ENCODE measurements around the gene DOC2B. TPM values are rescaled to one million over a fixed set of nuclear protein-coding genes. Genes with fewer than 3 reads are reported as not detected.
A peak's percentile ranks its signal among the peaks of the same experiment; 100 is the strongest.

The DOC2B gene
- total RNA-seq, 2 donors from 2014 or later, result 1.4 to 2.6 TPM

- Mint-ChIP-seq H3K4me1 (no peaks in the 10 kb centered on the region), H3K4me3 (no peak overlapping the region), H3K27ac (no peak overlapping the region), H3K27me3 (ENCODE audit: insufficient read depth) (peaks cover 37% of the 10 kb centered on the region), H3K9me3 (no peaks in the 10 kb centered on the region), H3K36me3 (ENCODE audit: low read depth) (no peaks in the 10 kb centered on the region)
- WGBS, 2 experiments (ENCODE audit: insufficient coverage in 1 of 2, insufficient read length in 1 of 2), result 89 to 95% methylated on average over 3 of the region's 3 CpGs
- Histone ChIP-seq H3K4me1 (ENCODE audit: control insufficient read depth, insufficient read depth, low read length) (no peaks in the 10 kb centered on the region), H3K27me3 (ENCODE audit: control insufficient read depth, insufficient read depth, low read length, poor library complexity, severe bottlenecking) (peaks cover 46% of the 10 kb centered on the region), H3K27ac (ENCODE audit: low read depth, low read length) (no peak overlapping the region), H3K36me3 (ENCODE audit: control insufficient read depth, insufficient read depth, low read length) (no peaks in the 10 kb centered on the region), H3K9me3 (ENCODE audit: control insufficient read depth, low read length) (no peaks in the 10 kb centered on the region), H3K9ac (ENCODE audit: extremely low read depth, low read length, poor library complexity, severe bottlenecking) (no peak overlapping the region), H3K4me3 (ENCODE audit: low read length) (no peak overlapping the region)
- TF ChIP-seq, protein P1, sequence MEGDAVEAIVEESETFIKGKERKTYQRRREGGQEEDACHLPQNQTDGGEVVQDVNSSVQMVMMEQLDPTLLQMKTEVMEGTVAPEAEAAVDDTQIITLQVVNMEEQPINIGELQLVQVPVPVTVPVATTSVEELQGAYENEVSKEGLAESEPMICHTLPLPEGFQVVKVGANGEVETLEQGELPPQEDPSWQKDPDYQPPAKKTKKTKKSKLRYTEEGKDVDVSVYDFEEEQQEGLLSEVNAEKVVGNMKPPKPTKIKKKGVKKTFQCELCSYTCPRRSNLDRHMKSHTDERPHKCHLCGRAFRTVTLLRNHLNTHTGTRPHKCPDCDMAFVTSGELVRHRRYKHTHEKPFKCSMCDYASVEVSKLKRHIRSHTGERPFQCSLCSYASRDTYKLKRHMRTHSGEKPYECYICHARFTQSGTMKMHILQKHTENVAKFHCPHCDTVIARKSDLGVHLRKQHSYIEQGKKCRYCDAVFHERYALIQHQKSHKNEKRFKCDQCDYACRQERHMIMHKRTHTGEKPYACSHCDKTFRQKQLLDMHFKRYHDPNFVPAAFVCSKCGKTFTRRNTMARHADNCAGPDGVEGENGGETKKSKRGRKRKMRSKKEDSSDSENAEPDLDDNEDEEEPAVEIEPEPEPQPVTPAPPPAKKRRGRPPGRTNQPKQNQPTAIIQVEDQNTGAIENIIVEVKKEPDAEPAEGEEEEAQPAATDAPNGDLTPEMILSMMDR (conservative IDR thresholded peaks at IDR 0.05), result no peak
- DNase-seq, result no peak
Observed at GRCh38 chr17:177155-177554, 4.3 kb downstream of the DOC2B start.

GRCh38 chr17:173166-173911, 8.1 kb downstream of the DOC2B start:
- Mint-ChIP-seq H3K9me3 (no peaks in the 10 kb centered on the region), H3K36me3 (ENCODE audit: low read depth) (no peaks in the 10 kb centered on the region), H3K27ac (peak overlapping the region; percentile 21), H3K4me1 (no peaks in the 10 kb centered on the region), H3K27me3 (ENCODE audit: insufficient read depth) (peaks cover 11% of the 10 kb centered on the region), H3K4me3 (no peak overlapping the region)
- no peak for DNase-seq
- Histone ChIP-seq H3K4me1 (ENCODE audit: control insufficient read depth, insufficient read depth, low read length) (no peaks in the 10 kb centered on the region), H3K9ac (ENCODE audit: extremely low read depth, low read length, poor library complexity, severe bottlenecking) (no peak overlapping the region), H3K27me3 (ENCODE audit: control insufficient read depth, insufficient read depth, low read length, poor library complexity, severe bottlenecking) (peaks cover 11% of the 10 kb centered on the region), H3K4me3 (ENCODE audit: low read length) (no peak overlapping the region), H3K36me3 (ENCODE audit: control insufficient read depth, insufficient read depth, low read length) (no peaks in the 10 kb centered on the region), H3K9me3 (ENCODE audit: control insufficient read depth, low read length) (no peaks in the 10 kb centered on the region), H3K27ac (ENCODE audit: low read depth, low read length) (no peak overlapping the region)
- TF ChIP-seq, protein P1 (conservative IDR thresholded peaks at IDR 0.05), result no peak
- WGBS, 2 experiments (ENCODE audit: insufficient coverage in 1 of 2, insufficient read length in 1 of 2), result 86 to 91% methylated on average over 6 to 10 of the region's 10 CpGs

GRCh38 chr17:172401-172800, 9.0 kb downstream of the DOC2B start:
- Histone ChIP-seq H3K27ac (ENCODE audit: low read depth, low read length) (no peak overlapping the region), H3K36me3 (ENCODE audit: control insufficient read depth, insufficient read depth, low read length) (no peaks in the 10 kb centered on the region), H3K9me3 (ENCODE audit: control insufficient read depth, low read length) (no peaks in the 10 kb centered on the region), H3K4me3 (ENCODE audit: low read length) (no peak overlapping the region), H3K27me3 (ENCODE audit: control insufficient read depth, insufficient read depth, low read length, poor library complexity, severe bottlenecking) (peaks cover 2% of the 10 kb centered on the region), H3K4me1 (ENCODE audit: control insufficient read depth, insufficient read depth, low read length) (no peaks in the 10 kb centered on the region), H3K9ac (ENCODE audit: extremely low read depth, low read length, poor library complexity, severe bottlenecking) (no peak overlapping the region)
- TF ChIP-seq, protein P1 (conservative IDR thresholded peaks at IDR 0.05), result no peak
- no peaks in the 10 kb centered on the region for H3K4me1 Mint-ChIP-seq
- DNase-seq, result no peak
- no peaks in the 10 kb centered on the region for H3K36me3 Mint-ChIP-seq (ENCODE audit: low read depth)
- H3K27me3 Mint-ChIP-seq (ENCODE audit: insufficient read depth), result peaks cover 2% of the 10 kb centered on the region
- no peak overlapping the region for H3K27ac Mint-ChIP-seq
- H3K9me3 Mint-ChIP-seq, result no peaks in the 10 kb centered on the region
- H3K4me3 Mint-ChIP-seq, result no peak overlapping the region
- 83 to 97% methylated on average over 2 to 11 of the region's 11 CpGs for WGBS, 2 experiments (ENCODE audit: insufficient coverage in 1 of 2, insufficient read length in 1 of 2)

Measured in endodermal cell (in vitro differentiated cells).